PFSK-1 (cell line): ENCODE data around the gene PAK1.

Experiments
- FOXP2 ChIP-seq: optimal IDR thresholded peaks from 2 replicates; pipeline ENCODE3; 2011; ENCODE audit warnings: borderline replicate concordance, control low read depth, inconsistent platforms; ENCODE audit not compliant: insufficient read depth; ENCODE audit errors: extremely low read length, extremely low read depth
- POLR2AphosphoS5 ChIP-seq: IDR thresholded peaks from 2 replicates; pipeline ENCODE4 v1.6.1; 2012; ENCODE audit warnings: low read depth, mild to moderate bottlenecking, control low read depth, low read length, moderate library complexity
- REST ChIP-seq, 2 experiments: IDR thresholded peaks; 2 replicates each; pipeline versions ENCODE4 v1.6.1 to v1.8.0; 2011 to 2012; ENCODE audit warnings: low read depth in 2 of 2, low read length in 2 of 2, control low read depth in 1 of 2, inconsistent platforms in 1 of 2, mild to moderate bottlenecking in 1 of 2, moderate library complexity in 1 of 2; ENCODE audit not compliant: insufficient read depth in 1 of 2
- SIN3A ChIP-seq: IDR thresholded peaks from 2 replicates; pipeline ENCODE4 v1.6.1; 2012; ENCODE audit warnings: mild to moderate bottlenecking, low read length, moderate library complexity, borderline replicate concordance; ENCODE audit not compliant: insufficient read depth
- TAF1 ChIP-seq: IDR thresholded peaks from 2 replicates; pipeline ENCODE4 v1.6.1; 2012; ENCODE audit warnings: low read length, control low read depth, borderline replicate concordance; ENCODE audit not compliant: insufficient read depth

PAK1 gene

DNA sequence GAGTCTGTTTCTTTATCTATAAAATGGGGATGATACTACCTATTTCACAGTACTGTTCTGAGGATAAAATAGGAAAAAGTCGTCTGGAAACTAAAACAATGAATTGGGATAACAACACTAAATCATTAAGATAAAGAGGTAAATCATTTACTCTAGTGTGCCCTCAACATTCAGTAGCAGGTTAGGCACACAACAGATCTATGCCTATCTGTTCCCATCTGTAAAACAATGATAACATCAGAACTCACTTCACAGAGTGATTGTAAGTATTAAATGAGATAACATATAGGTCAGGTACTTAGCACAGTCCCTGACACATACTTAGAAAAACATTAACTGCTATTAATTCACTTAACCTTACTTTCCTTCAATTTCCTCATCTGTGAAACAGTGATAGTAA, 36.9 kb downstream of the PAK1 start:
- no peak for TF ChIP-seq SIN3A
- no peak for TF ChIP-seq FOXP2
- no peak for TF ChIP-seq REST (IDR thresholded peaks at IDR 0.05; ENCODE audit: insufficient read depth in 1 of 2, low read depth in 2 of 2, low read length in 2 of 2)
- TF ChIP-seq TAF1, result no peak

DNA sequence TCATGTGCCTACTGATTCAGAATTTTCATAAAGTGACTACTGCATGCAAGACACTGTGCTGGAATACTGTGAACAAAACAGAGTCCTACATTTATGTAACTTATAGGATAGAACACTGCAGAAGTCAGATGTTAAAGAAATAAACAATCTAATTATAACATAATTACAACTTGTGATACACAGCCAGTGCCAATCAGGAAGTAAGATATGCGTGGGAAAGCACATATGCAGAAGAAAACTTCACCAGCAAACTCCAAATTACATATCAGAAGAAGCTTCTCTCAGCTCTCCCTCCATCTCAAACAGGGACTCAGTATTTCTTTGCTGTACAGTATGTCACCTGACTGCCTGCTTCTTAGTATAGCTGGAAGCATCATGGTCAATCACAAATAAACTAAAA, 37.4 kb downstream of the PAK1 start:
- TF ChIP-seq POLR2AphosphoS5, result no peak
- no peak for TF ChIP-seq REST (IDR thresholded peaks at IDR 0.05; ENCODE audit: insufficient read depth in 1 of 2, low read depth in 2 of 2, low read length in 2 of 2)
- no peak for TF ChIP-seq TAF1
- TF ChIP-seq FOXP2, result no peak
- no peak for TF ChIP-seq SIN3A

GRCh38 chr11:77435972-77436371, 37.9 kb downstream of the PAK1 start:
- TF ChIP-seq POLR2AphosphoS5 (no peak), FOXP2 (no peak), REST (IDR thresholded peaks at IDR 0.05; ENCODE audit: insufficient read depth in 1 of 2, low read depth in 2 of 2, low read length in 2 of 2) (no peak), TAF1 (no peak), SIN3A (no peak)

DNA sequence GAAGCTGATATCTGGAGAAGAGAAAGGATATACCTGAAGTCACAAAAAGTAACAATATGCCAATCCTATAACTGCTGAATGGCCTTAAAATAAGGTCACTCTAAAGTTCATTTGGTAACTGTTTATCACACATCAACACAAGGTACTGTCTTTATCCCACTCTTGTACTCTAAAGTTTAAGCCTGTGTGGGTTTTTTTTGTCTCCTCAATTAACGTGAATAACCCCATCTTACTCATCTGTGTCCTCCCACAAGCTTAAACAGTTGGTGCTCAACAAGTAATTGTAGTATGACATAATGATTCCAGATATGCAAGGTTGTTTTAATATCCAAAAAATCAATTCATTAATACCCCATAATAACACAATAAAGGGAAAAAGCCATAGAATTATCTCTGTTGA, 42.1 kb downstream of the PAK1 start:
- TF ChIP-seq REST (IDR thresholded peaks at IDR 0.05; ENCODE audit: insufficient read depth in 1 of 2, low read depth in 2 of 2, low read length in 2 of 2) (no peak), SIN3A (no peak), POLR2AphosphoS5 (no peak), FOXP2 (no peak), TAF1 (no peak)

DNA sequence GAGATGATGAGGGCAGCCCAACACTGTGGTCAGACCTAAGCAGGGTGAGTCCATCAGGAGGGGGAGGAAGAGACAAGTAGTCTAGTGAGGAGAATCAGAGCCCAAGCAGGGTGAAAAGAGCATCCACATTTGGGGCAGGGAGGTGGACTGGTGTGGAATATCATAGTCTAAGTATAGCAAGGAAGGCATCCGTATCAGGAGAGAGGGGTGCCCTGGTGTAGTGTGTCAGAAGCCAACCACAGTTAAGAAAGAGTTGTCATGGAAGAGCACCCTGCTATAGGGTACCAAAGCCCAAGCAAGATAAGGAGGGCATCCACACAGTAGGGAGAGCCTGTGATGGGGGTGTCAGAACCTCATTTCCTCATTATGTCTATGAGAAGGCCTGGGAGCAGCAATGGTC, 45.3 kb downstream of the PAK1 start:
- TF ChIP-seq FOXP2 (no peak), SIN3A (no peak), REST (IDR thresholded peaks at IDR 0.05; ENCODE audit: insufficient read depth in 1 of 2, low read depth in 2 of 2, low read length in 2 of 2) (no peak), POLR2AphosphoS5 (no peak), TAF1 (no peak)
